Measurements from ENCODE around the gene HOXB3.

GRCh38 chr17:48510761-48511604 is 79.1 kb downstream of the HOXB3 start:
- TF ChIP-seq E2F1 (CRISPR knock-in tag; IDR thresholded peaks at IDR 0.05), result no peak
- TF ChIP-seq EZH2 (conservative IDR thresholded peaks at IDR 0.05; ENCODE audit: low read depth, low read length), result no peak
- TF ChIP-seq ZFY (CRISPR knock-in tag; IDR thresholded peaks at IDR 0.05), result no peak
- TF ChIP-seq TAF1 (CRISPR knock-in tag; IDR thresholded peaks at IDR 0.05), result no peak
- TF ChIP-seq CTCF (CRISPR knock-in tag; IDR thresholded peaks at IDR 0.05), result no peak
- TF ChIP-seq PRPF4 (IDR thresholded peaks at IDR 0.05; ENCODE audit: low read depth, low read length, poor library complexity, severe bottlenecking), result no peak
- no peak for TF ChIP-seq REST (IDR thresholded peaks at IDR 0.05; ENCODE audit: borderline replicate concordance in 1 of 2, low read depth in 1 of 2, low read length in 2 of 2)
- TF ChIP-seq RXRA (CRISPR knock-in tag; IDR thresholded peaks at IDR 0.05), result no peak
- no peak for TF ChIP-seq MAX (IDR thresholded peaks at IDR 0.05)
